K562 (cell line): ENCODE data around the gene SNX19. TPM values are rescaled to one million over a fixed set of nuclear protein-coding genes. Genes with fewer than 3 reads are reported as not detected.
A peak's percentile ranks its signal among the peaks of the same experiment; 100 is the strongest.

ENCODE experiments used
- CREM ChIP-seq: IDR thresholded peaks from 2 replicates; pipeline ENCODE4 v1.6.1; 2014; ENCODE audit warnings: antibody characterized with exemption, low read depth
- HOXB6 ChIP-seq: fragments of 250-450 bp; sonication (Bioruptor Pico); IDR thresholded peaks from 2 replicates; pipeline ENCODE4 v1.5.1; 2022; ENCODE audit warnings: mild to moderate bottlenecking, borderline replicate concordance
- KLF16 ChIP-seq: IDR thresholded peaks from 2 replicates; pipeline ENCODE4 v1.6.1; 2016; ENCODE audit warnings: antibody characterized with exemption
- MYBL2 ChIP-seq, 2 experiments: fragments of 450-650 bp in 1 of 2; sonication (generic) in 1 of 2; formaldehyde crosslinking in 1 of 2; IDR thresholded peaks; 2 replicates each; pipeline versions ENCODE4 v1.6.1 to v1.8.1; 2017 to 2022; ENCODE audit warnings: borderline replicate concordance in 1 of 2, inconsistent platforms in 1 of 2, low read depth in 1 of 2, mild to moderate bottlenecking in 1 of 2, missing genetic modification reagents in 1 of 2, moderate library complexity in 1 of 2
- RAD21 ChIP-seq, 2 experiments: fragments of 250-450 bp in 1 of 2; fragments of 450-650 bp in 1 of 2; sonication (Bioruptor Pico) in 1 of 2; formaldehyde crosslinking in 1 of 2; IDR thresholded peaks in 1 of 2; conservative IDR thresholded peaks in 1 of 2; 2 replicates each; pipeline versions ENCODE4 v1.4.0 to v1.8.0; 2020 to 2022; ENCODE audit warnings: mild to moderate bottlenecking in 2 of 2, moderate library complexity in 1 of 2
- STAG1 ChIP-seq: sonication (generic); formaldehyde crosslinking; IDR thresholded peaks from 2 replicates; pipeline ENCODE4 v1.5.0; 2020; ENCODE audit warnings: missing genetic modification reagents, borderline replicate concordance
- polyA plus RNA-seq, 8 experiments: library from polyadenylated mRNA; depleted of rRNA in 4 of 8; stranded (reverse) in 5 of 8; unstranded in 3 of 8; fragments of >200 nt; fragmentation: Nextera tagmentation in 2 of 8; fragmentation: Illumina TruSeq in 1 of 8; extraction: Ambion mirVana in 2 of 8; extraction: Trizol in 1 of 8; gene quantifications; 2 replicates each; pipeline versions ENCODE4 v1.2.1 to v1.2.3, GENCODE V29; 2011 to 2014; ENCODE audit warnings: inconsistent platforms in 1 of 8, missing spikeins in 1 of 8
- total RNA-seq, 7 experiments: library from RNA; depleted of rRNA in 6 of 7; stranded (reverse); fragments of >200 nt in 6 of 7; fragmentation: Illumina TruSeq in 2 of 7; extraction: Trizol in 2 of 7; gene quantifications; 2 replicates each; pipeline versions ENCODE4 v1.2.1 to v1.2.3, GENCODE V29; 2011 to 2021; ENCODE audit warnings: low replicate concordance in 1 of 7
- TF ChIP-seq, protein P1 (sequence below), 2 experiments: fragments of 450-650 bp; formaldehyde crosslinking in 1 of 2; IDR thresholded peaks; 2 replicates each; pipeline versions ENCODE4 v1.4.0 to v1.6.1; 2014 to 2020; ENCODE audit warnings: mild to moderate bottlenecking in 2 of 2, borderline replicate concordance in 1 of 2, low read depth in 1 of 2
- TF ChIP-seq, protein P2 (sequence below): sonication (generic); IDR thresholded peaks from 2 replicates; pipeline ENCODE4 v1.6.1; 2016

The SNX19 gene
- total and polyA plus RNA-seq, 9 of the 15 experiments (the other 6 are each of a cell fraction or from before 2014, with no cell fraction given): 2.2 to 31.3 (median 19.6) TPM

- TF ChIP-seq, protein P1, sequence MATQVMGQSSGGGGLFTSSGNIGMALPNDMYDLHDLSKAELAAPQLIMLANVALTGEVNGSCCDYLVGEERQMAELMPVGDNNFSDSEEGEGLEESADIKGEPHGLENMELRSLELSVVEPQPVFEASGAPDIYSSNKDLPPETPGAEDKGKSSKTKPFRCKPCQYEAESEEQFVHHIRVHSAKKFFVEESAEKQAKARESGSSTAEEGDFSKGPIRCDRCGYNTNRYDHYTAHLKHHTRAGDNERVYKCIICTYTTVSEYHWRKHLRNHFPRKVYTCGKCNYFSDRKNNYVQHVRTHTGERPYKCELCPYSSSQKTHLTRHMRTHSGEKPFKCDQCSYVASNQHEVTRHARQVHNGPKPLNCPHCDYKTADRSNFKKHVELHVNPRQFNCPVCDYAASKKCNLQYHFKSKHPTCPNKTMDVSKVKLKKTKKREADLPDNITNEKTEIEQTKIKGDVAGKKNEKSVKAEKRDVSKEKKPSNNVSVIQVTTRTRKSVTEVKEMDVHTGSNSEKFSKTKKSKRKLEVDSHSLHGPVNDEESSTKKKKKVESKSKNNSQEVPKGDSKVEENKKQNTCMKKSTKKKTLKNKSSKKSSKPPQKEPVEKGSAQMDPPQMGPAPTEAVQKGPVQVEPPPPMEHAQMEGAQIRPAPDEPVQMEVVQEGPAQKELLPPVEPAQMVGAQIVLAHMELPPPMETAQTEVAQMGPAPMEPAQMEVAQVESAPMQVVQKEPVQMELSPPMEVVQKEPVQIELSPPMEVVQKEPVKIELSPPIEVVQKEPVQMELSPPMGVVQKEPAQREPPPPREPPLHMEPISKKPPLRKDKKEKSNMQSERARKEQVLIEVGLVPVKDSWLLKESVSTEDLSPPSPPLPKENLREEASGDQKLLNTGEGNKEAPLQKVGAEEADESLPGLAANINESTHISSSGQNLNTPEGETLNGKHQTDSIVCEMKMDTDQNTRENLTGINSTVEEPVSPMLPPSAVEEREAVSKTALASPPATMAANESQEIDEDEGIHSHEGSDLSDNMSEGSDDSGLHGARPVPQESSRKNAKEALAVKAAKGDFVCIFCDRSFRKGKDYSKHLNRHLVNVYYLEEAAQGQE (IDR thresholded peaks at IDR 0.05; ENCODE audit: borderline replicate concordance): peak; percentile 93
- TF ChIP-seq, protein P1 (CRISPR knock-in tag; IDR thresholded peaks at IDR 0.05; ENCODE audit: low read depth): no peak
- no peak for TF ChIP-seq KLF16
- TF ChIP-seq STAG1: peak; percentile 85; the same call in 1 of the 2 replicates
- peak; percentile 96 to 99 for TF ChIP-seq RAD21 (CRISPR knock-in tag; conservative IDR thresholded peaks at IDR 0.05 in 1 of 2, IDR thresholded peaks at IDR 0.05 in 1 of 2)
- no peak for TF ChIP-seq MYBL2 (IDR thresholded peaks at IDR 0.05; ENCODE audit: low read depth)
- no peak for TF ChIP-seq MYBL2 (CRISPR knock-in tag; IDR thresholded peaks at IDR 0.05; ENCODE audit: borderline replicate concordance)
- TF ChIP-seq HOXB6 (CRISPR knock-in tag): no peak
- peak; percentile 45; the same call in 1 of the 2 replicates for TF ChIP-seq CREM
- TF ChIP-seq, protein P2, sequence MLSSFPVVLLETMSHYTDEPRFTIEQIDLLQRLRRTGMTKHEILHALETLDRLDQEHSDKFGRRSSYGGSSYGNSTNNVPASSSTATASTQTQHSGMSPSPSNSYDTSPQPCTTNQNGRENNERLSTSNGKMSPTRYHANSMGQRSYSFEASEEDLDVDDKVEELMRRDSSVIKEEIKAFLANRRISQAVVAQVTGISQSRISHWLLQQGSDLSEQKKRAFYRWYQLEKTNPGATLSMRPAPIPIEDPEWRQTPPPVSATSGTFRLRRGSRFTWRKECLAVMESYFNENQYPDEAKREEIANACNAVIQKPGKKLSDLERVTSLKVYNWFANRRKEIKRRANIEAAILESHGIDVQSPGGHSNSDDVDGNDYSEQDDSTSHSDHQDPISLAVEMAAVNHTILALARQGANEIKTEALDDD: no peak
Measured at GRCh38 chr11:130861902-130862860, 54.1 kb downstream of the SNX19 start (continued).
